Measurements from ENCODE around the gene SELENON.

DNA sequence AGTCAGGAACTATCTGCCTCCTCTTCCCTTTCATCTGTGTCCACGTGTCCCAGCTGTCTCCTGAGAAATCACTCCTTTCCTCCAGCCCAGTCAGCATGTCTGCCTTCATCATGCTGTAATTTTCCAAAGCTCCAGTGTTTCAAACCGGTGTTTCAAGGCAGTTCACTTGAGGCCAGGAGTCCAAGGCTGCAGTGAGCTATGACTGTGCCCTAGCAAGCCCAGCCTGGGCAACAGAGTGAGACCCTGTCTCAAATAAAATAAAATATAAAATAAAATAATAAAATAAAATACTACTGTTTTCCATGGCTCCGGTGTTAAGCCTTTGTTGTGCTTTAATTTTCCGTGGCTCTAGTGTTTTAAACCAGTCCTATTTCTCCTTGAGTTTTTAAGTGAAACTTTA is 7.9 kb upstream of the SELENON start:
- TF ChIP-seq LARP7 (IDR thresholded peaks at IDR 0.05) (no peak), NFRKB (IDR thresholded peaks at IDR 0.05; ENCODE audit: low read depth) (no peak), CEBPB (tag; IDR thresholded peaks at IDR 0.05) (no peak), EZH2 (IDR thresholded peaks at IDR 0.05; ENCODE audit: borderline replicate concordance, low read depth, low read length) (no peak), MEF2A (IDR thresholded peaks at IDR 0.05; ENCODE audit: control insufficient read depth, low read depth, low read length) (no peak), L3MBTL2 (IDR thresholded peaks at IDR 0.05) (no peak)
- TF ChIP-seq, protein P1, sequence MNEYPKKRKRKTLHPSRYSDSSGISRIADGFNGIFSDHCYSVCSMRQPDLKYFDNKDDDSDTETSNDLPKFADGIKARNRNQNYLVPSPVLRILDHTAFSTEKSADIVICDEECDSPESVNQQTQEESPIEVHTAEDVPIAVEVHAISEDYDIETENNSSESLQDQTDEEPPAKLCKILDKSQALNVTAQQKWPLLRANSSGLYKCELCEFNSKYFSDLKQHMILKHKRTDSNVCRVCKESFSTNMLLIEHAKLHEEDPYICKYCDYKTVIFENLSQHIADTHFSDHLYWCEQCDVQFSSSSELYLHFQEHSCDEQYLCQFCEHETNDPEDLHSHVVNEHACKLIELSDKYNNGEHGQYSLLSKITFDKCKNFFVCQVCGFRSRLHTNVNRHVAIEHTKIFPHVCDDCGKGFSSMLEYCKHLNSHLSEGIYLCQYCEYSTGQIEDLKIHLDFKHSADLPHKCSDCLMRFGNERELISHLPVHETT (CRISPR knock-in tag; conservative IDR thresholded peaks at IDR 0.05 in 1 of 2, IDR thresholded peaks at IDR 0.05 in 1 of 2) = no peak
- TF ChIP-seq, protein P2, sequence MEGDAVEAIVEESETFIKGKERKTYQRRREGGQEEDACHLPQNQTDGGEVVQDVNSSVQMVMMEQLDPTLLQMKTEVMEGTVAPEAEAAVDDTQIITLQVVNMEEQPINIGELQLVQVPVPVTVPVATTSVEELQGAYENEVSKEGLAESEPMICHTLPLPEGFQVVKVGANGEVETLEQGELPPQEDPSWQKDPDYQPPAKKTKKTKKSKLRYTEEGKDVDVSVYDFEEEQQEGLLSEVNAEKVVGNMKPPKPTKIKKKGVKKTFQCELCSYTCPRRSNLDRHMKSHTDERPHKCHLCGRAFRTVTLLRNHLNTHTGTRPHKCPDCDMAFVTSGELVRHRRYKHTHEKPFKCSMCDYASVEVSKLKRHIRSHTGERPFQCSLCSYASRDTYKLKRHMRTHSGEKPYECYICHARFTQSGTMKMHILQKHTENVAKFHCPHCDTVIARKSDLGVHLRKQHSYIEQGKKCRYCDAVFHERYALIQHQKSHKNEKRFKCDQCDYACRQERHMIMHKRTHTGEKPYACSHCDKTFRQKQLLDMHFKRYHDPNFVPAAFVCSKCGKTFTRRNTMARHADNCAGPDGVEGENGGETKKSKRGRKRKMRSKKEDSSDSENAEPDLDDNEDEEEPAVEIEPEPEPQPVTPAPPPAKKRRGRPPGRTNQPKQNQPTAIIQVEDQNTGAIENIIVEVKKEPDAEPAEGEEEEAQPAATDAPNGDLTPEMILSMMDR (IDR thresholded peaks at IDR 0.05 in 2 of 3, conservative IDR thresholded peaks at IDR 0.05 in 1 of 3; ENCODE audit: insufficient read depth in 2 of 3, low read depth in 1 of 3, low read length in 3 of 3) = no peak
- TF ChIP-seq, protein P3, sequence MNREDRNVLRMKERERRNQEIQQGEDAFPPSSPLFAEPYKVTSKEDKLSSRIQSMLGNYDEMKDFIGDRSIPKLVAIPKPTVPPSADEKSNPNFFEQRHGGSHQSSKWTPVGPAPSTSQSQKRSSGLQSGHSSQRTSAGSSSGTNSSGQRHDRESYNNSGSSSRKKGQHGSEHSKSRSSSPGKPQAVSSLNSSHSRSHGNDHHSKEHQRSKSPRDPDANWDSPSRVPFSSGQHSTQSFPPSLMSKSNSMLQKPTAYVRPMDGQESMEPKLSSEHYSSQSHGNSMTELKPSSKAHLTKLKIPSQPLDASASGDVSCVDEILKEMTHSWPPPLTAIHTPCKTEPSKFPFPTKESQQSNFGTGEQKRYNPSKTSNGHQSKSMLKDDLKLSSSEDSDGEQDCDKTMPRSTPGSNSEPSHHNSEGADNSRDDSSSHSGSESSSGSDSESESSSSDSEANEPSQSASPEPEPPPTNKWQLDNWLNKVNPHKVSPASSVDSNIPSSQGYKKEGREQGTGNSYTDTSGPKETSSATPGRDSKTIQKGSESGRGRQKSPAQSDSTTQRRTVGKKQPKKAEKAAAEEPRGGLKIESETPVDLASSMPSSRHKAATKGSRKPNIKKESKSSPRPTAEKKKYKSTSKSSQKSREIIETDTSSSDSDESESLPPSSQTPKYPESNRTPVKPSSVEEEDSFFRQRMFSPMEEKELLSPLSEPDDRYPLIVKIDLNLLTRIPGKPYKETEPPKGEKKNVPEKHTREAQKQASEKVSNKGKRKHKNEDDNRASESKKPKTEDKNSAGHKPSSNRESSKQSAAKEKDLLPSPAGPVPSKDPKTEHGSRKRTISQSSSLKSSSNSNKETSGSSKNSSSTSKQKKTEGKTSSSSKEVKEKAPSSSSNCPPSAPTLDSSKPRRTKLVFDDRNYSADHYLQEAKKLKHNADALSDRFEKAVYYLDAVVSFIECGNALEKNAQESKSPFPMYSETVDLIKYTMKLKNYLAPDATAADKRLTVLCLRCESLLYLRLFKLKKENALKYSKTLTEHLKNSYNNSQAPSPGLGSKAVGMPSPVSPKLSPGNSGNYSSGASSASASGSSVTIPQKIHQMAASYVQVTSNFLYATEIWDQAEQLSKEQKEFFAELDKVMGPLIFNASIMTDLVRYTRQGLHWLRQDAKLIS (CRISPR knock-in tag; IDR thresholded peaks at IDR 0.05) = no peak

Data from K562 (cell line).